MM.1S (cell line): ENCODE measurements around the gene PTPRK.

Experiments
- CTCF ChIP-seq: fragments of 300-600 bp; sonication (generic); IDR thresholded peaks from 2 replicates; pipeline ENCODE4 v1.5.1; 2016; ENCODE audit warnings: antibody characterized with exemption, low read length, mixed read lengths
- EZH2 ChIP-seq: fragments of 300-600 bp; sonication (generic); optimal IDR thresholded peaks from 2 replicates; pipeline ENCODE3; 2017; ENCODE audit warnings: low read depth, mild to moderate bottlenecking, antibody characterized with exemption, low read length, mixed read lengths
- EZH2phosphoT487 ChIP-seq: fragments of 300-600 bp; sonication (generic); IDR thresholded peaks from 2 replicates; pipeline ENCODE4 v1.6.1; 2018; ENCODE audit warnings: antibody characterized with exemption, low read length

GRCh38 chr6:128186729-128187128 lies 333.7 kb downstream of the PTPRK start:
- TF ChIP-seq CTCF = no peak
- TF ChIP-seq EZH2 = no peak
- no peak for TF ChIP-seq EZH2phosphoT487
